ENCODE data around the gene PPM1J.

GRCh38 chr1:112696578-112697314 is 18.4 kb downstream of the PPM1J start:
- TF ChIP-seq EZH2 (IDR thresholded peaks at IDR 0.05; ENCODE audit: insufficient read depth, poor library complexity, severe bottlenecking) (no peak), EZH2phosphoT487 (IDR thresholded peaks at IDR 0.05; ENCODE audit: insufficient read depth, low read depth) (no peak)
